GM10248 (cell line): ENCODE measurements around the gene NRIP2.
A peak's percentile ranks its signal among the peaks of the same experiment; 100 is the strongest.
"Not testable (repeated sequence)": the region's sequence is repeated elsewhere in the genome, so short reads cannot be mapped to it uniquely, and the experiment has no call there.

Source experiments
- CTCF ChIA-PET: fragments of 300-600 bp; sonication (Branson Sonifier 250); formaldehyde crosslinking; extraction: SDS; loops from one replicate; lab custom pipeline; 2021; ENCODE audit warnings: antibody characterized with exemption; lab: Yijun Ruan, JAX
- POLR2A ChIA-PET: fragments of 350-650 bp; sonication (Branson Sonifier 250); formaldehyde crosslinking; extraction: SDS; loops from one replicate; lab custom pipeline; 2020; ENCODE audit warnings: antibody characterized with exemption; lab: Yijun Ruan, JAX
- DNase-seq: peaks from one replicate; pipeline ENCODE4 v3.0.0; 2012; ENCODE audit errors: extremely low spot score
- TF ChIP-seq, protein P1 (sequence below): IDR thresholded peaks from 2 replicates; pipeline ENCODE4 v1.5.1; 2012; ENCODE audit warnings: mild to moderate bottlenecking, low read depth; ENCODE audit errors: extremely low read depth, missing control alignments, control extremely low read depth

The NRIP2 gene, protein sequence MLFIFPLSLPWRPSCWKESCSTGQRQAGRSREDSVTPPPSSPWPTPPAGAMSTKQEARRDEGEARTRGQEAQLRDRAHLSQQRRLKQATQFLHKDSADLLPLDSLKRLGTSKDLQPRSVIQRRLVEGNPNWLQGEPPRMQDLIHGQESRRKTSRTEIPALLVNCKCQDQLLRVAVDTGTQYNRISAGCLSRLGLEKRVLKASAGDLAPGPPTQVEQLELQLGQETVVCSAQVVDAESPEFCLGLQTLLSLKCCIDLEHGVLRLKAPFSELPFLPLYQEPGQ

DNA sequence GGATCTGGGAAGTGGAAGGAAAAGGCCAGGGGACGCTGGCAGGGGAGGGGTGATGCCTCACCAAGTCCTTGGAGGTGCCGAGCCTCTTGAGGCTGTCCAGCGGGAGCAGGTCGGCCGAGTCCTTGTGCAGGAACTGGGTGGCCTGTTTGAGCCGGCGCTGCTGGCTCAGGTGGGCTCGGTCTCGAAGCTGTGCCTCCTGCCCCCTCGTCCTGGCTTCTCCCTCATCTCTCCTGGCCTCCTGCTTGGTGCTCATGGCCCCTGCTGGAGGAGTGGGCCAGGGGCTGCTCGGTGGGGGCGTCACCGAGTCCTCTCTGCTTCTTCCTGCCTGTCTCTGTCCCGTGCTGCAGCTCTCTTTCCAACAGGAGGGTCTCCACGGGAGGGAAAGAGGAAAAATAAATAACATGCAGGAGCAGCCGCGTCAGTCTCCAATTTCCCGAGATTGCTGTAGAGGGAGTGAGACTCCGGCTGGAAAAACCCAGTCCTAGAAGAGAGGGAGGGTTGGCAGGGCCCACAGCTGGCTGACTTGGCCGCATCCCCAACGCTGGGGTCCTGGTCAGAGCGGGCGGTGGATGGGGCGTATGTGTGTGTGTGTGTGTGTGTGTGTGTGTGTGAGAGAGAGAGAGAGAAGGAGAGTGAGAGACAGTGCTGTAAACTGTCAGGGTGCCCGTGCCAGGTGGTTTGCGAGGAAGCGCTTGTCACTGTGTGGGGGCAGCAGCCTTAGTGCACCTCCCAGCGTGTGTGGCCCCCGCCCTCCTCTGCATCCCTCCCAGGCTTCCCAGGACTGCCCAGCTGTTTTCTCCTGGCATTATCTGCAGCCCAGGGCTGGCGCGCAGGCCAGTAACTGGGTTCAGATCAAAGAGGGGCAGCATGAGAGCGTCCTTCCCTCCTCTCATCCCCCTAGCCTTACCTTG lies at the start of gene NRIP2:
NRIP2 (minus strand) TSS at position 455 of the 911 bp plus-strand sequence; CDS start at position 403, 52 bp downstream.
- no peak for DNase-seq
- TF ChIP-seq, protein P1, sequence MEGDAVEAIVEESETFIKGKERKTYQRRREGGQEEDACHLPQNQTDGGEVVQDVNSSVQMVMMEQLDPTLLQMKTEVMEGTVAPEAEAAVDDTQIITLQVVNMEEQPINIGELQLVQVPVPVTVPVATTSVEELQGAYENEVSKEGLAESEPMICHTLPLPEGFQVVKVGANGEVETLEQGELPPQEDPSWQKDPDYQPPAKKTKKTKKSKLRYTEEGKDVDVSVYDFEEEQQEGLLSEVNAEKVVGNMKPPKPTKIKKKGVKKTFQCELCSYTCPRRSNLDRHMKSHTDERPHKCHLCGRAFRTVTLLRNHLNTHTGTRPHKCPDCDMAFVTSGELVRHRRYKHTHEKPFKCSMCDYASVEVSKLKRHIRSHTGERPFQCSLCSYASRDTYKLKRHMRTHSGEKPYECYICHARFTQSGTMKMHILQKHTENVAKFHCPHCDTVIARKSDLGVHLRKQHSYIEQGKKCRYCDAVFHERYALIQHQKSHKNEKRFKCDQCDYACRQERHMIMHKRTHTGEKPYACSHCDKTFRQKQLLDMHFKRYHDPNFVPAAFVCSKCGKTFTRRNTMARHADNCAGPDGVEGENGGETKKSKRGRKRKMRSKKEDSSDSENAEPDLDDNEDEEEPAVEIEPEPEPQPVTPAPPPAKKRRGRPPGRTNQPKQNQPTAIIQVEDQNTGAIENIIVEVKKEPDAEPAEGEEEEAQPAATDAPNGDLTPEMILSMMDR = no peak
- ChIA-PET POLR2A (no interaction called here), CTCF (interaction anchor here (1.3 to 3.3 kb wide), 3 partner anchors 19 to 23 kb away, joined by 3 to 11 read pairs (median 4); no protein-coding TSS in a partner anchor)

DNA sequence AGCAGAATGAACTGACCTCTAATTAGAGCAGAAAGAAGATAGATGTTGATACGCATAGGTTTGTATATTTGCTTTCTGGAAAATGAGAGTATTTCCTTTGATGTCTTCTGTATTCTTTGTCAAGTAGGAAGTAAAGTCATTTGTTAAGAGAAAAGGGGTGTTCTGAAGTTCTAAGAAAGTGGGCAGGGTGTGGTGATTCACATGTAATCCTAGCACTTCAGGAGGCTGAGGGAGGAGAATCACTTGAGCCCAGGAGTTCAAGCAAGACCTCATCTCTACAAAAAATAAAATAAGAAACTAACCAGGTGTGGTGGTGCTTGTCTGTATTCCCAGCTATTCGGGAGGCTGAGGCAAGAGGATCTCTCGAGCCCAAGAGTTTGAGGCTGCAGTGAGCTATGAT lies 45.0 kb upstream of the NRIP2 start:
- TF ChIP-seq, protein P1 = no peak
- DNase-seq = no peak
- CTCF ChIA-PET = interaction anchor here (2.1 kb wide), 1 partner anchor 10 kb away, joined by 8 read pairs; the partner anchor contains the start of gene TULP3
- POLR2A ChIA-PET = no interaction called here

DNA sequence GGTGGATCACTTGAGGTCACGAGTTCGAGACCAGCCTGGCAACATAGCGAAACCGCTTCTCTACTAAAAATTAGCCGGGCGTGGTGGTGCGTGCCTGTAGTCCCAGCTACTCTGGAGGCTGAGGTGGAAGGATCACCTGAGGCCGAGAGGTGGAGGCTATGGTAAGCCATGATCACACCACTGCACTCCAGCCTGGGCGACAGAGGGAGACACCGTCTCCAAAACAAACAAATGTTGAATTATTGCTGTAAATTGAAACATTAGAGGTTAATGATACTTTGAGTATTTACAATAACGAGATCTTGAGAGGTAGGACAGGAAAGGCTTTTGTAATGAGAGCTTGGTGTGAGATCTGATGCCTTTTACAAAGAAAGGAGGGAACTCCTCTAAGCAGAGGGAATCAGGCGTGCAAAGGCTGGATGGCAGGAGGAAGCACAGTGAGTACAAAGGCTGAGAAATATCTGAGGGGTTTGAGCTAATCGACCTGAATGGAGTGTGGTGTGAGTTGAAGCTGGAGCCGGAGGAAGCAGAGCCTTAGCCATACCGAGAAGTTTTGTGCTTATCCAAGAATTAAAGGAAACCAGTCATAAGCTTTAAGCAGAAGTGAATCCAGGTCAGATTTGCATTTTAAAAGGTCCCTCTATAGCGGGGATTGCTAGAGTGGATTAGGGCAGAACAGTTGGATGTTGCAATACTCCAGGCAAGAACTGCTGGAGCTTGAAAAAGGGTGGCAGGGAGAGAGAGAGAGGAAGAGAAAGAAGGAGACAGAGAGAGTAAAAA lies 43.3 kb upstream of the NRIP2 start:
- DNase-seq = no peak
- TF ChIP-seq, protein P1 = no peak
- POLR2A ChIA-PET = interaction anchor here (1.0 to 1.4 kb wide), 4 partner anchors 11 to 83 kb away, joined by 3 to 4 read pairs (median 3); partner anchors contain the start of genes FKBP4 and TULP3
- CTCF ChIA-PET = interaction anchor here (1.3 to 2.0 kb wide), 5 partner anchors 9 to 156 kb away, joined by 3 to 9 read pairs (median 3); partner anchors contain the start of genes FKBP4 and TULP3

DNA sequence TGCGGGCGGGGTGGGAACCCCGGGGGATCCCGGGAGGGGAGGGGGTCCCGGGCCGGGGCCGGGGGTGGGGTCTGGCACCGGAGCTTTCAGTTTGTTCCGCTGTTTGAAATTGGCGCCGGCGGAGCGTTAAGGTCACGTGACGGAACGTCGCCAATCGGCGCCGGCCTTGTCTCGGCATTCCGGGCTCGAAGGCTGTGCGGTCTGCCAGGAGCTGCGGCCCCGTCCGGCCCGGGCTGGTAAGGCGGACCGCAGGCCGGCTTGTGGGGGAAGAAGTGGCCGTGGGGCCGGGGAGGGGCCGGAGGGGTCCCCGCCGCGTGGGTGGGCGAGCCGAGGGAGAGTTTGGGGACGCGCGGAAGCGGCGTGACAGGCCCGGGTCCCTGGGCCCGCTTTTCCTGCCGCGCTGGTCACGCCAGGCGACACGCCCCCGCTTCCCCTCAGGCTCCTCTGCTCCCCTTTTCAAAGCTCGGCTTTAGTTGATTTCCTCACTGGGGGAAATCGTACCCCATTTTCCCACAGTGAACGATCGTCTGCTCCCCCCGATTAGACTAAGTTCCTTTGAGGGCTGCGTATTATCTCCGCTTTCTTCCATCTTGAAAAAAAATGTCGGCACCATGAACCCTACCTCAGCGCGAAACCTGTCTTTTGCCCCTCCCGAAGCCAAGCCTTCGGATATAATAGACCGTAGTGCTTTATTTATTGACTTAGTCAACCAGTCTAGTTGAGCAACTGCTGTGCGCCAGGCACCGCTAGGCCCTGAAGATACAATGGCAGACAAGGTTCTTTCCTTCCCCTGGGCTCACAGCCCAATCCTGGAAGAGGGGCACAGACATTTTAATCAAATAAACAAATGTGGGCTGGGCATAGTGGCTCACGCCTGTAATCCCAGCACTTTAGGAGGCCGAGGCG lies 42.5 kb upstream of the NRIP2 start, which contains the start of the genes FOXM1 and RHNO1:
FOXM1 (minus strand) TSS at position 128 of the 906 bp plus-strand sequence. CDS start 2,696 bp downstream, outside the sequence.
RHNO1 (plus strand) TSS at position 177 of the 906 bp plus-strand sequence. CDS start 8,144 bp downstream, outside the sequence.
- TF ChIP-seq, protein P1 = peak; percentile 11
- peak; percentile 94 for DNase-seq
- ChIA-PET POLR2A (interaction anchor here (1.0 to 1.4 kb wide), 3 partner anchors 10 to 81 kb away, joined by 3 to 4 read pairs (median 3); partner anchors contain the start of gene TULP3), CTCF (interaction anchor here (1.0 to 2.0 kb wide), 6 partner anchors 8 to 157 kb away, joined by 3 to 9 read pairs (median 4); partner anchors contain the start of genes FKBP4 and TULP3)

DNA sequence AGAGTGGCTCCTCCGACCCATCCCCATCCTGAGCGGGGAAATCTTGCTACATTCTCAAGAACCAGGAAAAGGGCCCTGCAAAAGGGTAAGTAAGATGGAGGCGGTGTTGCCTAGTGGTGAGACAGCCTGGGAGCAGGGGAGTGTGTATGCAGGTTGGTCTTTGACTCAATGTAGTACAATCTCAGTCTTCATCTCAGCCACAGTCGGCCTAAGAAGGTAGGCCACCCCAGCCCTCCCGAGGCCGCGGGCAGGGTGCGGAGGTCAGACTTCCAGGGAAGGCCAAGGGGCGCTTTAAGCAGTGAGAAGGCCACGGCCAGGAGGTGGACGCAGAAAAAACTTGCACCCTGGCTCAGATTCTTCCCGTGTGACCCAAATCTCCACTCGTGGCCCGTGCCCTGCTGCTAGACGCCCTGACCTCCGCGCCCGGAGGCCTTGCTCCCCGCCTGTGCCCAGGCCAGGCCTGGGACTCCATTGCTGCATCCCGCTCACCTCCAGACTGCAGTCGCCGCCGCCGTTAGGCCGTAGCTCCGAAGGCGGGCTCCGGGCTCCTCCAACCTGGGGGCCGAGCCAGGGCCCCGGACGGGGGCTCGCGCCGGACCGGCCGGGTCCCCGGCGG lies 41.7 kb upstream of the NRIP2 start:
- TF ChIP-seq, protein P1 = no peak
- ChIA-PET POLR2A (interaction anchor here (1.0 to 1.4 kb wide), 2 partner anchors 9 to 80 kb away, joined by 3 to 4 read pairs; no protein-coding TSS in a partner anchor), CTCF (interaction anchor here (1.0 to 1.4 kb wide), 4 partner anchors 8 to 157 kb away, joined by 3 to 5 read pairs (median 4); no protein-coding TSS in a partner anchor)
- peak; percentile 43 for DNase-seq

DNA sequence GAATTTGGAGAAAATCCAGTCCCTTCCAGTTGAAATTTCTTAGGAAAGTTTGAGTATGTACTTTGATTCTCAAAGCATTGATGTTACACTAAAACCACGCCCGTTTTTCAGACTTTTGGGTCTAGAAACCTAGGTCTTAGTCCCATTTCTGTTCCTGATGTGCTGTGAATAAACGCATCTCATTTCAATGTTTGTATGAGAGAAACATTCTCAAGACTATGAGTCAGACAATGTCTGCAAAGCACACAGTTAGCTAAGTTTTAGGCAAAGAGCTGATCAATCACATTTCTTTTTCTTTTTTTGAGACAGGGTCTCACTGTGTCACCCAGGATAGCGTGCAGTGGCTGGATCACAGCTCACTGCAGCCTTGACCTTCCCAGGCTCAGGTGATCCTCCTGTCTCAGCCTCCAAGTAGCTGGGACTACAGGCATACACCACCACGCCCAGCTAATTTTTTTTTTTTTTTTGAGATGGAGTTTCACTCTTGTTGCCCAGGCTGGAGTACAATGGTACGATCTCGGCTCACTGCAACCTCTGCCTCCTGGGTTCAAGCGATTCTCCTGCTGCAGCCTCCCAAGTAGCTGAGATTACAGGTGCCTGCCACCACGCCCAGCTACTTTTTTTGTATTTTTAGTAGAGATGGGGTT lies 34.3 kb upstream of the NRIP2 start:
- POLR2A ChIA-PET = not testable (repeated sequence)
- CTCF ChIA-PET = interaction anchor here (1.0 to 3.3 kb wide), 4 partner anchors 8 to 75 kb away, joined by 3 to 18 read pairs (median 3); partner anchors contain the start of genes FOXM1 and RHNO1

More for the DNA sequence above, 34.3 kb upstream of the NRIP2 start:
- not testable (repeated sequence) for DNase-seq
